ENCODE results near the gene CACNA2D3. TPM values are rescaled to one million over a fixed set of nuclear protein-coding genes. Genes with fewer than 3 reads are reported as not detected.

CACNA2D3 gene
- total RNA-seq, 2 experiments from 2014 or later, result not detected

GRCh38 chr3:54759166-54759565, 636.8 kb downstream of the CACNA2D3 start:
- no TSS peak for BruUV-seq (replicated peaks)
- Histone ChIP-seq H3K4me2 (ENCODE audit: low read length) (no peak overlapping the region), H3K9me3 (ENCODE audit: low read length) (no peaks in the 10 kb centered on the region), H3K4me3 (ENCODE audit: low read depth, low read length, poor library complexity, severe bottlenecking) (no peak overlapping the region), H3K4me1 (ENCODE audit: insufficient read depth, low read length, poor library complexity, severe bottlenecking) (no peaks in the 10 kb centered on the region), H3K79me2 (ENCODE audit: insufficient read depth, low read depth, low read length) (no peaks in the 10 kb centered on the region), H3K9me2 (ENCODE audit: insufficient read depth, low read length) (no peaks in the 10 kb centered on the region), H2AFZ (ENCODE audit: low read length) (no peak overlapping the region), H4K20me1 (ENCODE audit: insufficient read depth, low read length) (no peaks in the 10 kb centered on the region), H3K27ac (ENCODE audit: low read depth, low read length, poor library complexity, severe bottlenecking) (no peak overlapping the region), H3K36me3 (ENCODE audit: insufficient read depth, low read length) (no peaks in the 10 kb centered on the region)
- ChIA-PET POLR2A (interaction anchor here (0.6 to 0.7 kb wide), 2 partner anchors 226 to 1662 kb away, joined by 3 to 4 read pairs; no protein-coding TSS in a partner anchor), CTCF (ENCODE audit: unreplicated experiment) (no interaction called here)
- no peak for DNase-seq (ENCODE audit: low spot score)
- intact Hi-C loops (cut with micrococcal nuclease; ENCODE audit: unreplicated experiment), result no loop called here
- TF ChIP-seq, protein P1, sequence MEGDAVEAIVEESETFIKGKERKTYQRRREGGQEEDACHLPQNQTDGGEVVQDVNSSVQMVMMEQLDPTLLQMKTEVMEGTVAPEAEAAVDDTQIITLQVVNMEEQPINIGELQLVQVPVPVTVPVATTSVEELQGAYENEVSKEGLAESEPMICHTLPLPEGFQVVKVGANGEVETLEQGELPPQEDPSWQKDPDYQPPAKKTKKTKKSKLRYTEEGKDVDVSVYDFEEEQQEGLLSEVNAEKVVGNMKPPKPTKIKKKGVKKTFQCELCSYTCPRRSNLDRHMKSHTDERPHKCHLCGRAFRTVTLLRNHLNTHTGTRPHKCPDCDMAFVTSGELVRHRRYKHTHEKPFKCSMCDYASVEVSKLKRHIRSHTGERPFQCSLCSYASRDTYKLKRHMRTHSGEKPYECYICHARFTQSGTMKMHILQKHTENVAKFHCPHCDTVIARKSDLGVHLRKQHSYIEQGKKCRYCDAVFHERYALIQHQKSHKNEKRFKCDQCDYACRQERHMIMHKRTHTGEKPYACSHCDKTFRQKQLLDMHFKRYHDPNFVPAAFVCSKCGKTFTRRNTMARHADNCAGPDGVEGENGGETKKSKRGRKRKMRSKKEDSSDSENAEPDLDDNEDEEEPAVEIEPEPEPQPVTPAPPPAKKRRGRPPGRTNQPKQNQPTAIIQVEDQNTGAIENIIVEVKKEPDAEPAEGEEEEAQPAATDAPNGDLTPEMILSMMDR (conservative IDR thresholded peaks at IDR 0.05; ENCODE audit: low read length), result no peak
- no peak for TF ChIP-seq EZH2phosphoT487 (IDR thresholded peaks at IDR 0.05; ENCODE audit: borderline replicate concordance, low read depth, low read length)

DNA sequence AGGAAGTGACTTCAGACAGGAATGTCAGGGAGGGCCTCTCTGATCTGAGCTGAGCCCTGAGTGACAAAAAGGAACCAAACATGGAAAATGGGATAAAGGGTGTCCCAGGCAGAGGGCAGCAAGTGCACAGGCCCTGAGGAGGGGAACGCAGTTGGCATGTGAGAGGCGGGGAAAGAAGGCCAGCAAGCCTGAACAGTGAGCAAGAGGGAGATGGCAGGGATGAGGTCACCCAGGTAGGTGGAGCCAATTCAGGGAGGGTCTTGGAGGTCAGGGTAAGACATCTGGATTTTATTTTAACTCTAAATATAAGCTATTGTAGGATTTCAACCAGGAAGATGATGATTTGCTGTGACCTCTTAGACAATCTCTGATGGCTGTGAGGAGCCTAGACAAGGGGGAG, 637.8 kb downstream of the CACNA2D3 start:
- POLR2A ChIA-PET, result no interaction called here
- BruUV-seq (replicated peaks), result no TSS peak
- CTCF ChIA-PET (ENCODE audit: unreplicated experiment), result interaction anchor here (0.6 kb wide), 1 partner anchor 19 kb away, joined by 3 read pairs; no protein-coding TSS in a partner anchor

GRCh38 chr3:54761637-54762036, 639.3 kb downstream of the CACNA2D3 start:
- H3K27ac ChIP-seq (ENCODE audit: low read depth, low read length, poor library complexity, severe bottlenecking), result no peak overlapping the region
- BruUV-seq (replicated peaks), result no TSS peak
- H3K4me2 ChIP-seq (ENCODE audit: low read length), result no peak overlapping the region
- intact Hi-C loops (cut with micrococcal nuclease; ENCODE audit: unreplicated experiment), result no loop called here
- no peak for TF ChIP-seq EZH2phosphoT487 (IDR thresholded peaks at IDR 0.05; ENCODE audit: borderline replicate concordance, low read depth, low read length)
- TF ChIP-seq, protein P1 (conservative IDR thresholded peaks at IDR 0.05; ENCODE audit: low read length), result no peak
- DNase-seq (ENCODE audit: low spot score), result no peak
- no peaks in the 10 kb centered on the region for H3K79me2 ChIP-seq (ENCODE audit: insufficient read depth, low read depth, low read length)
- no peaks in the 10 kb centered on the region for H3K9me3 ChIP-seq (ENCODE audit: low read length)
- H3K36me3 ChIP-seq (ENCODE audit: insufficient read depth, low read length), result no peaks in the 10 kb centered on the region
- ChIA-PET CTCF (ENCODE audit: unreplicated experiment) (no interaction called here), POLR2A (no interaction called here)
- no peak overlapping the region for H3K4me3 ChIP-seq (ENCODE audit: low read depth, low read length, poor library complexity, severe bottlenecking)
- H3K9me2 ChIP-seq (ENCODE audit: insufficient read depth, low read length), result no peaks in the 10 kb centered on the region
- H3K4me1 ChIP-seq (ENCODE audit: insufficient read depth, low read length, poor library complexity, severe bottlenecking), result no peaks in the 10 kb centered on the region
- H2AFZ ChIP-seq (ENCODE audit: low read length), result no peak overlapping the region
- H4K20me1 ChIP-seq (ENCODE audit: insufficient read depth, low read length), result no peaks in the 10 kb centered on the region

More for the DNA sequence above, 637.8 kb downstream of the CACNA2D3 start:
- Histone ChIP-seq H3K4me2 (ENCODE audit: low read length) (no peak overlapping the region), H3K79me2 (ENCODE audit: insufficient read depth, low read depth, low read length) (no peaks in the 10 kb centered on the region), H3K4me1 (ENCODE audit: insufficient read depth, low read length, poor library complexity, severe bottlenecking) (no peaks in the 10 kb centered on the region), H4K20me1 (ENCODE audit: insufficient read depth, low read length) (no peaks in the 10 kb centered on the region), H2AFZ (ENCODE audit: low read length) (no peak overlapping the region), H3K36me3 (ENCODE audit: insufficient read depth, low read length) (no peaks in the 10 kb centered on the region), H3K27ac (ENCODE audit: low read depth, low read length, poor library complexity, severe bottlenecking) (no peak overlapping the region), H3K9me3 (ENCODE audit: low read length) (no peaks in the 10 kb centered on the region), H3K9me2 (ENCODE audit: insufficient read depth, low read length) (no peaks in the 10 kb centered on the region), H3K4me3 (ENCODE audit: low read depth, low read length, poor library complexity, severe bottlenecking) (no peak overlapping the region)
- DNase-seq (ENCODE audit: low spot score), result no peak
- TF ChIP-seq EZH2phosphoT487 (IDR thresholded peaks at IDR 0.05; ENCODE audit: borderline replicate concordance, low read depth, low read length), result no peak
- TF ChIP-seq, protein P1 (conservative IDR thresholded peaks at IDR 0.05; ENCODE audit: low read length), result no peak
- intact Hi-C loops (cut with micrococcal nuclease; ENCODE audit: unreplicated experiment), result no loop called here
